HFF-Myc (cell line): ENCODE data around the gene CHTF8.
"Not testable (repeated sequence)": the region's sequence is repeated elsewhere in the genome, so short reads cannot be mapped to it uniquely, and the experiment has no call there.

ENCODE experiments used
- DNase-seq: peaks from one replicate; pipeline ENCODE4 v3.0.0-alpha.2; 2011; ENCODE audit warnings: low read depth; ENCODE audit errors: extremely low read depth
- H3K4me3 ChIP-seq: replicated peaks from 2 replicates; pipeline ENCODE4 v1.5.1; 2011; ENCODE audit warnings: low read depth, mild to moderate bottlenecking, control low read depth, low read length
- TF ChIP-seq, protein P1 (sequence below): IDR thresholded peaks from 2 replicates; pipeline ENCODE4 v1.5.1; 2012; ENCODE audit warnings: mild to moderate bottlenecking, low read depth, low read length, control low read depth; ENCODE audit errors: missing control alignments

Gene CHTF8

DNA sequence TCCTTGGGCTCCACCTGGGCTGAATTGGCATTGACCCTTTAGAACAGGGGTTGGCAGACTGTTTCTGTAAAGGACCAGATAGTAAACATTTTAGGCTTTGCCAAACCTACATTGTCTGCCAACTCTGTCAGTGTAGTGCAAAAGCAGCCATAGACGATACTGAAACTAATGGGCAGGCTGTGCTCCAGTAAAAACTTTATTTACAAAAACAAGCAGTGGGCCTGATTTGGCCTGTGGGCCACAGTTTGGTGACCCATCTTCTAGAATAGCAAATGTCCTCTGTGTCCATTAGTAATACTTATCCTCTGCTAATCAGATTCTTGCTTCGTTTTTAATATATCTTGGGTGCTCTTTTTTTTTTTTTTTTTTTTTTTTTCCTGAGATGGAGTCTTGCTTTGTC, 6.2 kb upstream of the CHTF8 start:
- H3K4me3 ChIP-seq: no peak overlapping the region
- no peak for DNase-seq
- TF ChIP-seq, protein P1, sequence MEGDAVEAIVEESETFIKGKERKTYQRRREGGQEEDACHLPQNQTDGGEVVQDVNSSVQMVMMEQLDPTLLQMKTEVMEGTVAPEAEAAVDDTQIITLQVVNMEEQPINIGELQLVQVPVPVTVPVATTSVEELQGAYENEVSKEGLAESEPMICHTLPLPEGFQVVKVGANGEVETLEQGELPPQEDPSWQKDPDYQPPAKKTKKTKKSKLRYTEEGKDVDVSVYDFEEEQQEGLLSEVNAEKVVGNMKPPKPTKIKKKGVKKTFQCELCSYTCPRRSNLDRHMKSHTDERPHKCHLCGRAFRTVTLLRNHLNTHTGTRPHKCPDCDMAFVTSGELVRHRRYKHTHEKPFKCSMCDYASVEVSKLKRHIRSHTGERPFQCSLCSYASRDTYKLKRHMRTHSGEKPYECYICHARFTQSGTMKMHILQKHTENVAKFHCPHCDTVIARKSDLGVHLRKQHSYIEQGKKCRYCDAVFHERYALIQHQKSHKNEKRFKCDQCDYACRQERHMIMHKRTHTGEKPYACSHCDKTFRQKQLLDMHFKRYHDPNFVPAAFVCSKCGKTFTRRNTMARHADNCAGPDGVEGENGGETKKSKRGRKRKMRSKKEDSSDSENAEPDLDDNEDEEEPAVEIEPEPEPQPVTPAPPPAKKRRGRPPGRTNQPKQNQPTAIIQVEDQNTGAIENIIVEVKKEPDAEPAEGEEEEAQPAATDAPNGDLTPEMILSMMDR: no peak

- DNase-seq: no peak
- TF ChIP-seq, protein P1: no peak
- H3K4me3 ChIP-seq: peak overlapping the region; percentile 99
Measured at GRCh38 chr16:69133373-69133954, 1.1 kb upstream of the CHTF8 start.

GRCh38 chr16:69131839-69132423, 457 bp downstream of the CHTF8 start:
- no peak for DNase-seq
- TF ChIP-seq, protein P1: no peak
- peak overlapping the region; percentile 99 for H3K4me3 ChIP-seq

DNA sequence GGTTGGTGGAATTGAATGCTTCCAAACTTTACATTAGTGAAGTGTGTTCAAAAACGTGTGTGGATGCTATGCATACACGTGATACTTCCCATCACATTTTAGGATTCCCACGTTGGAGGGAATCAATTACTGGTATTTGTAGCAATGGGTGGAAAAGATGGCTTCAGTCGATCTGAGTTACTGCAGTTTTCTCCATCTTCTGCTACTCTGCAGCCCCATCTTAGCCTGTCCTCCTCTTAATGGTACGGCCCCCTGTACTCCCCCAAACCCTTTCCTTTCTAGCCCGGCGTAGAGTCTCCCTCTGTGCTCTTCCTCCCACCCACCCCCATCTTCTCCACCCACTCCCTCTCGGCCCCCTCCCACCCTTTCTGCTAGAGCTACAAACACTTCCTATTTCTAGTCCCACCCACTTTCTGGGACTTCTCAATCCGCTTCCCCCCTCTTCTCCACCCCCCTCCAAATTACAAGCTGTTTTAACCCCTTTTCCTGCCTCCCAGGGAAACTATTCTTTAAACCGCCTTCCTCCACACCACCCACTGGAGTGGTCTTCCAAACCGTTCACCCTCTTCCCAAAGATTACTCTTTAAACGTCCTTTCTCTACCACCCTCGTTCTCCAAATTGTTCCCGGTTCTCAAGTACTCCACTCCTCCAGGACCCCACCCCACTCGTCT, 1.1 kb downstream of the CHTF8 start:
- peak overlapping the region; percentile 99 for H3K4me3 ChIP-seq
- DNase-seq: no peak
- TF ChIP-seq, protein P1: no peak

- H3K4me3 ChIP-seq: peak overlapping the region; percentile 99
- no peak for DNase-seq
Measured at GRCh38 chr16:69130461-69130860, 1.9 kb downstream of the CHTF8 start.

DNA sequence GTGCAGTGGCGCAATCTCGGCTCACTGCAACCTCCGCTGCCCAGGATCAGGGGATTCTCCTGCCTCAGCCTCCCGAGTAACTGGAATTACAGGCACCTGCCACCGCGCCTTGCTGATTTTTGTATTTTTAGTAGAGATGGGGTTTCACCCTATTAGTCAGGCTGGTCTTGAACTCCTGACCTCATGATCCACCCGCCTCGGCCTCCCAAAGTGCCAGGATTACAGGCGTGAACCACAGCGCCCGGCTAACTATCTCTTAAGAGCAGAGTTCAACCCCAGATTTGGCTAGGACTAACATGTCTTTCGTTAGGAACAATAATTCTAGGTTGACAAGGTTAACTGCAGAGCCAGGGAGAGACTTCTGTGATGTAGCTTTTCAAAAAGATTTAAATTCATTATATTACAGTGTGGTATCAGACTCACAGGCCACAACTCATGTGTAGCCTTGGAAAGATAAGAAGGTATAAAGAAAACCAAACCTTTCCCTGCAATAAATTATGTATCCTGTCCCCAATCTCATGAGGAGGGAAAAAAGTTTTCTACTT, 4.3 kb downstream of the CHTF8 start:
- H3K4me3 ChIP-seq: no peak overlapping the region
- DNase-seq: no peak
- TF ChIP-seq, protein P1: no peak

More at GRCh38 chr16:69130461-69130860, 1.9 kb downstream of the CHTF8 start:
- TF ChIP-seq, protein P1: no peak

DNA sequence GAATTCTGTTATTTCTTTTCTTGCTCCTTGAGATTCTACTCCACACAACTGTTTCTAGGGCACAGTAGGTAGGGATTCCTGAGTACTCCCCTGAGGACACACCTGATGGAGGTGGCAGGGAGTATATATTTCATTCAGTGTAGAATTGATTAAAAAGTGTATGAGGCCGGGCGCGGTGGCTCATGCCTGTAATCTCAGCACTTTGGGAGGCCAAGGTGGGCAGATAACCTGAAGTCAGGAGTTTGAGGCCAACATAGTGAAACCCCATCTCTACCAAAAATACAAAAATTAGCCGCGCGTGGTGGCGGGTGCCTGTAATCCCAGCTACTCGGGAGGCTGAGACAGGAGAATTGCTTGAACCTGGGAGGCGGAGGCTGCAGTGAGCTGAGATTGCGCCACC, 5.6 kb downstream of the CHTF8 start:
- H3K4me3 ChIP-seq, DNase-seq: not testable (repeated sequence)
